GM21723 (cell line): ENCODE measurements around the gene AEBP2.

ENCODE experiments used
- ATAC-seq: cut with Tn5 transposase; IDR thresholded peaks from one replicate; pipeline ENCODE4 v1.9.1; 2021; ENCODE audit warnings: mild to moderate bottlenecking, moderate library complexity; ENCODE audit not compliant: unreplicated experiment

The AEBP2 gene

DNA sequence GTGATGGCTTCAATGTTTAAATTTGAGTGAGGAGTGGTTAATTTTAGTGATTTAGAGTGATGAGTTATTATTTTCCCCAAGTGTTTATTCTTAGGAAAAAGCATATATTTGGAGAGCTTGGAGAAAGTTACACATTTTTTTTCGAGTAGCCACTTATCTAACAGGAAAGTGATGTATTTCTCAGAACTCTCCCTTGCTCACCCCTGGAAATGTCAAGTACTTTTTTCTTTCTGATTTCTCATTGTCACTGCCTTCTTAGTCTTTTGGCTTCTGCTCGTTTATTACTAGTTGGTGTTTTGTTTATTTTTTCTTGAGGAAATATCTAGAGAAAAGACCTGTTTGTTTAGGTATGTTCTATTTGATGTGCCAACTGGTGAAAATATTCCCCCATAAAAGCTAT, 58.8 kb downstream of the AEBP2 start:
- ATAC-seq = no peak

DNA sequence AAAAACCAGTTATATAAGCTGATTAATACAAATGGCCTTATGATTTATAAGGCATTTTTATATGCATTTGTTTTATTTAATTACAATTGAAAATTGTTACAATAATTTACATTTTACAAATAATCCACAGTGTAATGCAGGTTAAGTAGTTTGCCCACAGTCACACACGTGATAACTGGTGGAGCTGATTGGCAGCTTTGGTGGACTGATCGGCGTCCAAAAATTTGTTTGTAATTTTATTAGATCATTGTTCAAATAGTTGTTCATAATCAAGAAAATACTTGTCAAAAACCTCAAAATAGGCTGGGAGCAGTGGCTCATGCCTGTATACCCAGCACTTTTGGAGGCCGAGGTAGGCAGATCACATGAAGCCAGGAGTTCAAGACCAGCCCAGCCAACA, 59.7 kb downstream of the AEBP2 start:
- ATAC-seq = no peak

DNA sequence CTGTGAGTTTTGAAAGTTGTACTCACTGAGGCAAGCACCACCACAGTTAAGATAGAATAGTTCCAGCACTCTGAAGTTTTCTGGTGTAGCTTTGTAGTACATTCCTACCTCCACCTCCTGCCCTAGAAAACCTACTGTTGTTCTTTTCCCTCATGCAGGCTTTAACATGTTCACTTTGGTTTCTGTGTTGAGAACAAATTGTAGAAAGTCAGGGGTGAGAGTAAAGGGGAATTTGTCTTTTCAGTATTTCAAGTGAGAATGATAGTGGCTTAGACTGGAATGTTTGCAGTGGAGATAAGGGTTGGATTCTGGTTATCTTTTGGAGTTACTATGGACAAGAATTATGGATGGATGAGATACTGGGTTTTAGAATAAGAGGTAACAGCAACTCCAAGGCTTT, 67.2 kb downstream of the AEBP2 start:
- no peak for ATAC-seq

DNA sequence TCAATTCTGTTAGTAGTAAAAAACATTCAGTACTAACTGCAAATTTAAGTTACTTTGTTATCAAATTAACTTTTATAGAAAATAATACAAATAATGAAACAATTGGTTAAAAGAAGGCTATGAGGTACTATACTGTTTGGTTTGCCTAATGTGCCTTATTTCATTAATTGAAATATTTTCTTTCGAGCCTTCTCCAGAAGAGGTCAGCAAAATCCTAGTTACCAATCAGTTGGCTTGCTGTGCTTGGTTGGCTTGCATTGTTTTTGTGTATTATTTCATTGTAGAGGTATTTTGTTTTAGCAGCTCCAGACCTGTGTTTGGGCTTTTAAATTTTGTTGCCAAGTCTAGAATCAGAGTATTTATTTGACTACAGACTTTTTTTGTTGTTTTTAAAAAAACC, 68.5 kb downstream of the AEBP2 start:
- no peak for ATAC-seq

DNA sequence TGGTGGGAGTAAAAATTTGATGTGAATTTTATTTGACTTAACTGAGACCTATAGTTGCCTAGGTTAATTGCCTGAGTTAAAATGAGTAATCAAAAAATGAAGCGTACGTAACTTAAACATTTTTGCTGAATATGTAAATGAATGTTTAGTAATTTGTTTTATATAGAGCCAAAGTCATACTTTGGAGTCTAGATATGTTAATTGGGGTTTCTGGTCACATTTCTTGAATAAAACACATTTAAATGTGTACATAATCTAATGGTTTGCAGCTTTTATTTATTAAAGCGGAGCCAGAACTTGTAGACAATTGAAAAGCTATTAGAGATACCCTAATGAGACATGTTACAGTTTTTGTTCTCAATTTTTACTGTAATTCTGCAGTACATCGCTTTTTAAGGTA, 71.2 kb downstream of the AEBP2 start:
- ATAC-seq = no peak

DNA sequence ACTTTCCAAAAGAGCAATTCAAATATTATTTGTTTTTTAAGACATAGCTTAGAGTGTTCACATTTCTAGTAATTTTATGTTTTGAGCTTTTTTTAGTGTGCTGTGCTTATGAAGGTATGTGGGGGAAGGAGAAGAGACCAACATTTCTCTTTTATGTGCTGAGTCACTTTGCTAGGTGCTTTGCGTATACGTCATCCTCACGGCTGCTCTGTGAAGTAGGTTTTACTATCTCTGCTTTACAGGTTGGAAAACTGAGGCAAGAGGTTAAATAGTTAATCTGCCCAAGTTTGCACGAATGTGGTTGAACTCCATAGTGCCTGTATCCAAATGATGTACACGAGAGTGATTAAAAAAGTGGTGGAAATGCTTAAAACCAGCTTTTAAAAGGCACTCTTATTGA, 75.9 kb downstream of the AEBP2 start:
- ATAC-seq = no peak

DNA sequence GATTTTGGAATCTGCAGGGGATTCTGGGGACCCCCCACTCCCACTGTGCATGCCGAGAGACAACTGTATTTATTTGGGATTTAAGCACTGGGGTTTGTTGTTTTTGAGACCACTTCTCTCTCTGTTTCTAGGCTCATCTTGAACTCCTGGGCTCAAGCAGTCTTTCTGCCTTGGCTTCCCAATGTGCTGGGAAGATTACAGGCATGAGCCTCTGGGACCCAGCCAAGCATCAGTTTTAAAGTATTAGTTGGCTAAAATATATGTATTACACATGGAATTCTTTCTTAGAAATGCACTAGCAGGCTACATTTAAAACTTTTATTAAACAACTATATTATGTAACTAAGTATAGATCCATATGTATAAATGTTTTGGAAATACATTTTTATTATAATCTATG, 78.3 kb downstream of the AEBP2 start:
- ATAC-seq = no peak

DNA sequence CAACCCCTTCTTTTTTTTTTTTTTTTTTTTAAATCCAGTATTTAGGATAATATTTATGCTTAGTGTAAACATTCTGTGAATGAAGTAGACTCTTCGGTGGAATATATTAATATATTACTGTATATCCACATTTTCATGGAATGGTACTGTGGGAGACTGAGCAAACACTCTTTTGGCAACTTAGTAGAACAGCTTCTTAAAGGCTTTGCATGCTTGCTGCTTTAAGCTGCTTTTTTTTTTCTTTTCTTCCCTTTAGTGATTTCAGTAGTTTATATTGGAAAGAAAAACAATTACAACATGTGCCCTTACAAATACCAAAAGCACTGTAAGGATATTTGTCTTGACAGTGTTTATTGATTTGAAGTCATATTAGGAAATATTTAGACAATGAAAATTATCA, 78.9 kb downstream of the AEBP2 start:
- no peak for ATAC-seq

DNA sequence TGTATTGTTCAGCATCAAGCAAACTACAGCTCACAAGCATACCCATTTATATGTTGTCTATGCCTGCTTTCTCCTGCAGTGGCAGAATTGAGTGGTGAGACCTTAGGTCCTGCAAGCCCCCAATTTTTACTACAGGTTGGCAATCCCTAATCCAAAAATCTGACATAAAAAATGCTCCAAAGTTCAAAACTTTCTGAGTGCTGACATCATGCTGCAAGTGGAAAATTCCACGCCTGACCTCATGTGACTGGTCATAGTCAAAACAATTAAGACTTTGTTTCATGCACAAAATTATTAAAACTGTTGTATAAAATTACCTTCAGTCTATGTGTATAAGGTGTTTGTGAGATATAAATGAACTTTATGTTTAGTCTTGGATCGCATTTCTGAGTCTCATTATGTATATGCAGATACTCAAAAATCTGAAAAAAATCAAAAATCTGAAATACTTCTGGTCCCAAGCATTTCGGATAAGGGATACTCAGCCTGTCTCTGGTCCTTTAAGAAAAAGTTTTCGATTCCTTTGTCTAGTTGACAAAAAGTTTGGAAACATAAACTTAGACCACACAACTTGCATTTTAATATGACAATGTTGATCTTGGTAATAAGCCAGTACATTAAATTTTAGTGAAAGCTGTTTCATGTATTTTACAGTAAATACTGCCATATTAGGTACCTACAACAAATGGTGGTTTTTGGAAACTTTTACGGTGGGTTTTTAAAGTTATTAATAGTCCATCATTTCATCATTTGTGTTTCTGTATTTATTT, 81.5 kb downstream of the AEBP2 start:
- no peak for ATAC-seq

DNA sequence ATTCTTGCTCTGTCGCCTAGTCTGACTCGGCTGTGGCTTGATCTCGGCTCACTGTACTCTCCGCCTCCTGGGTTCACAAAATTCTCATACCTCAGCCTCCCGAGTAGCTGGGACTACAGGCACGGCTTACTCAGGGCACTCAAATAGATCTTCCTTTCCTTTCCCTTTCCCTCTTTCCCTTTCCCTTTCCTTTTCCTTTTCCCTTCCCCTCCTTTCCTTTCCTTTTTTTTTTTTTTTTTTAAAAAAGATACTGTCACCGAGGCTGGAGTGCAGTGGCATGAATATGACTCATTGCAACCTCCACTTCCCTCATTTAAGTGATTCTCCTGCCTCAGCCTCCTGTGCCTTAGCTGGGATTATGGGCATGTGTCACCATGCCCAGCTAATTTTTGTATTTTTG, 86.0 kb downstream of the AEBP2 start:
- no peak for ATAC-seq

DNA sequence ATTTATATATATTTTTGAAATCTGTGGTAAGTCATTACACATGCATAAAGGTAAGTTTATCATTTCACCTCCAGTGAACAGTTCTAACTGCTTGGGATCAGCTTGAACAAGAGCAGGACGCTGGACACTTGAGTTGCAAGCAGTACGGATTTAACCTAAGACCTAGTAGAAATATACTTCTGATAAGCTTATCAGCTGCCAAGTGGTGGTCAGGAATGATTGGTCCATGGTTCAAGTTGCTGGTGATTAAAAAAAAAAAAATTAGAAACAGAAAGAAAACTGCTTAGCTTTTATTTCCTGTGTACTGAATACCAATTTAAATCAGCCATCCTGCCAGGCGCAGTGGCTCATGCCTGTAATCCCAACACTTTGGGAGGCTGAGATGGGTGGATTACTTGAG, 88.6 kb downstream of the AEBP2 start:
- no peak for ATAC-seq

DNA sequence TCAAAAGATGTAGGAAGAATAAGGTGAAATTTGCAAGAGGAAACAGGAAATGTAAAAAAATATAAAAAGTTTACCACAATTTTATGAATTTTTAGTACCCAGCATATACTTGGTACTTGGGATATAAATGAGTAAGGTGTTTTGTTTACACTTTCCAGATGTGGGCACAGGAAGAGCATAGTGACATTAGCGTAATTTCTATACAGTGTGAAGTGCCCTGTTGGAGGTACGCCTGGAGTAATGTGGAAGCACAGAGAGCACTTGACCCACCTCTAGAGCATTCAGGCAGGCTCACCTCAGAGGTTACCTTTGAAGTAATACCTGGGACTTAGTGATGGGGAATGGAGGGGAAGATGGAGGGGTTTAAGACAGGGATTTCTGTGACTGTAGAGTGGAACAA, 89.5 kb downstream of the AEBP2 start:
- ATAC-seq = no peak

DNA sequence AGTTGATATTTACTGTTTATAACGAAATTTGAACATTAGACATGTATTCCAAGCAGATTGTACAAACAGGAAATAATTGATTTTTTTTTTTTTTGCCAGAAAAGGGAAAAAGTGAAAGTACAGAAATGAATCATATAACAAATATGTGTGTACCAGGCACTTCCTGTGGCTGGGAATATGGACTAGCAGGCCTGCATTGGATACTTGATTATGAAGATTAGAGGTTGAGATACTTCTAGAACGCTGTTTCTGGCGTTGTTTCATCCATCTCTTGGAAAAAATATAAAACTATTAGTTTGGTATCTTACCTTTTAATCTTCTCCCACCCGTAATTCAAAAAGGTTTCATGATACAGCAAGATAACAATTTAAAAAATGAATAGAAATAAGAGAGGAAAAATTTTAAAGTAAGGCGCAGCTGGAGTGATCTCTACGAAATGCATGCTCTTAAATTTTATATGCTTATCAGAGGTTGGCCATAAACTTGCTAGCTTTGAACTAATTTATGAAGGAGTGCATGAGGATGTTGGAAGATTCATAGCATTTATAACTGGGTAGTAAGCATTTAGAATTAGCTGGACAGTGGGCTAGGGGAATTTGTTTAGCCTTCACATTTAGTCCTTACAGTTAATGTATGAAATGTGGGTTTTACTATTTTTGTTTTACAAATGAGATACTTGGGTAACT, 90.8 kb downstream of the AEBP2 start:
- ATAC-seq = no peak

DNA sequence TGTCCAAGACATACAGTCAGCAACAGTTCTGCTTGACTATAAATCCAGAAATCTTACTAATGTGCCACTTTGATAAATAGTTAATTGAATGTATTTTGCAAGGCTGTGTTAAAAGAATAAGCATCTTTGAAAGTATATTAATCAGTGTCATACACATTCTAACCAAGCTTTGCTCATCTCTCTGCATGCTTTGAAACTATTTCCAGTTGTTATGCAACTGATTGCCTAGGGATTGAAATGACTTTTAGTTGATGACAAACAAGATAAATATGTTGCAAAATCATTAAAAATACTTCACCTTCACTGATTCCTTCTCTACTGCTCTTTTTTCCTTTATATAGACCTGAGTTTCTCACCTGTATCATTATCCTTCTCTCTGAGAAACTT, 91.3 kb downstream of the AEBP2 start:
- no peak for ATAC-seq

DNA sequence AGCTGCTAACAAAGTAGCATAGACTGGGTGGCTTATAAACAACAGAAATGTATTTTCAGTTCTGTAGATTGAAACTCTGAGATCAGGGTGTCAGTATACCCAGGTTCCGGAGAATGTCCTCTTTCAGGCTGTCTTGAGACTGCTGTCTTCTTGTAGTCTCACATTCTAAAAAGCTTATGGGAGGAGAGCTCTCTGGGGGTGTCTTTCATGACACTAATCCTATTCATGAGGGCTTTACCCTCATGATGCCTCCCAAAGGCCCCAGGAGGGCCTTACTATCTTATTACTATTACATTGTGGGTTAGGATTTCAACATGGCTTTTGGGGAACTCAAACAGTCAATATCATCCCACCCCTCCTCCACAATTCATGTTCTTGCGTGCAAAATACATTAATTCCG, 94.3 kb downstream of the AEBP2 start:
- ATAC-seq = no peak

DNA sequence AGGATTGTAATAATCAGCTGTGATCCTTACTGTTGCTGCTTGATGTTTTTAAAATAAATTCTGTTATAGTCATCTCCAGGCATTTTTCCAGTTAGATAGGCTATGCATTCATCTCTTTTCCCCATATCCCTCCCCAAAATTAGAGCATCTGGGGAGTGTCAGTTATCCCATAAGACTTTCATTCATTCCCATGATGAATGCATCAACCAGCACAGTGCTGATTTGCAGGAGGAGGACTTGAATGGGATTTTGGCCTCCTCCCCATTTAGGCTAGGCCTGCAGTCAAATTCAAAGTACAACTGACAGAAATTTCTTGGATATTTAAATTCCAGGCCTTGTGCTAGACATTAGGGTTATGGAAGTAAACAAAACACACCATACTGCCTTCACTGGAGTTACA, 99.8 kb downstream of the AEBP2 start:
- ATAC-seq = no peak

DNA sequence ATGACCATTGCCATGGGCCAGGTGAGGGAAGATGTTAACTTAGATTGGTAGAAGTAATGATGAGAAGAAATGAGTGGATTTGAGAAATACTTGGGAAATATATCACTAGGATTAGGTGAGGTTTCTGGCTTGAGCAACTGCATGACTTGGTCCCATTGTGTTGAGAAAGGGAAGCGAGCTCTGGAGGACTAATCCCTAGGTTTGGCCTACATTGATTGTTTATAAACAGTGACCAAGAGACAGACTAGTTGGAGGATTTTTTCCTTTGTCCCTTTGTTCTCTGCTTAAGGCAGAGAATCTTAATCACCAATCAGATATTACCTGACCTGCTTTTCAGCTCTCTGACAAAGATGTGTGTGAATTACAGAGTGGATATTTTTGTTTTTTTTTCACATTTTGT, 100.5 kb downstream of the AEBP2 start:
- no peak for ATAC-seq

DNA sequence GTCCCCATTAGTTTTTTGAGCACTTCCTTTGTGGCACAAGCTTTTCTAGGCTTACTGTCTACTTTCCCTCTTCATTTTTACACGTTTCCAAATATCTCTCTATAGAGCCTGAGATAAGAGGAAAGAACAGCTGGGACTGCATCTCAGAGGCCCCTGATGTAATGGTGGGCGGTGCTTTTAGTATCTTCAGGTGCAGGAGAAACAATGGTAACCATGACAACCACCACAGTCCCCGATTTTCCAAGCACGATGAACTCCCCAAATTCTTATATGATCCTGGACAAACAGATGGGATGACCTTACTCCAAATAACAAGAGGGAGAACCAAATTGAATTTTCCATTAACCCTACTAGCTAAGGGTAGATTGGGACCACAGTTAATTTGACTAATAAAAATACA, 103.3 kb downstream of the AEBP2 start:
- no peak for ATAC-seq

DNA sequence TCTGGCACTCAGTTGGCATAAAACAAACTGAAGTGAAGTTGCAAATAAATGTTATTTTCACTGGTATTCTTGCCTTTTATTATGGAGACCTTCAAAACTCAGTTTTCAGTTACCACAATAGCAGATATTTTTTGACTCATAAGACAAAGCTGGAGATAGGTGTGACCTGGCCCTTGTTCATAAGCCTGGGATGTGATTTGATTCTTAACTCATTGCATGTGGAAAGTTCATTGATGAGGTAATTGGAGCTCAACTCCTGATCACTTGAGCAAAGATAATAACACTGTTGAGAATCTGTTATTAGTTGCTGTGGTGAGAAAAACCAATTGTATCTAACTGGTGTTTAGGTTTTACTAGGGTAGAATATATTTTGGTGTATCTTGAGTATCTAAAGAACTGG, 105.1 kb downstream of the AEBP2 start:
- ATAC-seq = no peak

DNA sequence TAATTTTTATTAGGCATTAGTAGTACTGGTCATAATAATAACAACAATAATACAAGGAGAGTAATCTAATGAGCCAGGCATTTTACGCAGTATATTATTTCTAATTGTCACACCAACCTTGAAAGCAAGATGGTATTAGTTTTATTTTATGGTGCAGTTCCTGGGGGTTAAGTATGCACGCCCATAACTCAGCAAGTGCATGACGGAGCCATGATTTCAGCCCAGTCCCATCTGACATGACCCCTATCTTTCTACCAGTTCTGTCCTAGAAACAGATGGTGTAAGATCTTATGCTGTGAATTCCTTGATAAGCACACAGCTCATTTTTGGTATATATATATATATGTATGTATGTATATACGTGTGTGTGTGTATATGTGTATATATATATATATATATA, 106.0 kb downstream of the AEBP2 start:
- no peak for ATAC-seq

DNA sequence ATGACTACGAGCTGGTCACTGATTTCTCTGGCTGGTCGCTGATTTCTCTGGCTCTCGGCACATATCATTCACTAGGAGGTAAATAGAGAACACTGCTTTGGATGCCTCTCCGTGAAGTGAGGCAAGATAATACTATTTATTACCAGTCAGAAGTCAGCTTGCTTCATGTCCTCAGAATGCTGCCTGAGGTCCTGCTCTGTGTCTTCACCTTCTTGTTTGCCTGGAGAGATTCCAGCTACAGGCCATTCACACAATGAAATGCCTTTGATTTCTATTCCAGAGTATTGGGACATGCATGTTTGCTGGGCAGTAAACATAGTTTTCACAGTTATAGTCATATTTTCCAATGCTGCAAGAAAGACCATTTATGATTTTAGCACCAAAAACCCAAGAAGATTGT, 106.7 kb downstream of the AEBP2 start:
- ATAC-seq = no peak

DNA sequence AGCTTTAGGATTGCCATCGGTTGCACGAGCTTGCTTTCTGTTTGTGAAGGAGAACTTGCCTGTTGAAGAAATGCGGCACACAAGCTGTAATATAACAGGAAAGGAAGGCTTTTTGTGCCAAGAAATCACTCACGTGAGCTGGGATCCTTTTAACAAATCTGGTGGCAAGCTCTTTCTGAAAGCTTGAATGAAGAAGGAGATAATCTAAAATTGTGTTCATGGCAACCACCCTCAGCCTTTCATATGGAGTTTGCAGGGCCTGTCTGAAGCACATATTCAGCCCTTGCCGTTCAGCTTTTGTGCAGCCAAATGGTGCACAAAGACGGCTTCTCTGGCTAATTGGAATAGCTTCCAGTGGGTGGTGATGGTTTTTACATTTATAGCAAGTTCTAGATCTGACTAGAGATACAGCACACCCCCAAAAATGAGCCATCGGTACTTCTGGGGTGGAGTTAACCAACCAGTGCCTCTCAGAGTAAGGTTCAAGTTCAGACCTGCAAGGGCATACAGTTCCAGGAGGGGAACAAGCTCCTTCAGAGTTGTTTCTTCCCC, 107.4 kb downstream of the AEBP2 start:
- ATAC-seq = no peak

DNA sequence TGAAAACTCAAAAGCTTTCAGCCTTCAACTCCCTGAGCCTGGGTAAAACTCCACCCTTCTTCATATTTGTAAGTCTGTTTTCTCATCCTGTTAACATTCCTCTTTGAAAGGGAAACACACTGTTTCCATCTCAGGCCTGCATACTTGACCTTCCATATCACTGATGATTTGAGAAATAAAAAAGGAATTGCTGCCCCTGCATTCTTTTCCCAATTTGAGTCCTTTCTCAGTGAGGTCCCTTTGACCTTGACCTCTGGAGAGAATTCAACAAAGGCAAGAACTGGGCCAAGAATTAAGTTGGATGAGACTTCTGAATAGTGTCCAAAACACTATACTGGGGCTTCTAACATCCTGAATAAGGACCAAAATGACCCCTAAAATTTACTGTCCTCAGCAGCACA, 108.0 kb downstream of the AEBP2 start:
- no peak for ATAC-seq
